GM12873 (cell line): Measurements from ENCODE around the gene TMEM44.
A peak's percentile ranks its signal among the peaks of the same experiment; 100 is the strongest.

ENCODE experiments used
- TF ChIP-seq, protein P1 (sequence below): IDR thresholded peaks from 2 replicates; pipeline ENCODE4 v1.5.1; 2012; ENCODE audit warnings: low read depth, mild to moderate bottlenecking, moderate library complexity, low read length, control low read depth; ENCODE audit not compliant: insufficient read depth; ENCODE audit errors: missing control alignments

Gene TMEM44

GRCh38 chr3:194631696-194632095, 1.5 kb downstream of the TMEM44 start:
- TF ChIP-seq, protein P1, sequence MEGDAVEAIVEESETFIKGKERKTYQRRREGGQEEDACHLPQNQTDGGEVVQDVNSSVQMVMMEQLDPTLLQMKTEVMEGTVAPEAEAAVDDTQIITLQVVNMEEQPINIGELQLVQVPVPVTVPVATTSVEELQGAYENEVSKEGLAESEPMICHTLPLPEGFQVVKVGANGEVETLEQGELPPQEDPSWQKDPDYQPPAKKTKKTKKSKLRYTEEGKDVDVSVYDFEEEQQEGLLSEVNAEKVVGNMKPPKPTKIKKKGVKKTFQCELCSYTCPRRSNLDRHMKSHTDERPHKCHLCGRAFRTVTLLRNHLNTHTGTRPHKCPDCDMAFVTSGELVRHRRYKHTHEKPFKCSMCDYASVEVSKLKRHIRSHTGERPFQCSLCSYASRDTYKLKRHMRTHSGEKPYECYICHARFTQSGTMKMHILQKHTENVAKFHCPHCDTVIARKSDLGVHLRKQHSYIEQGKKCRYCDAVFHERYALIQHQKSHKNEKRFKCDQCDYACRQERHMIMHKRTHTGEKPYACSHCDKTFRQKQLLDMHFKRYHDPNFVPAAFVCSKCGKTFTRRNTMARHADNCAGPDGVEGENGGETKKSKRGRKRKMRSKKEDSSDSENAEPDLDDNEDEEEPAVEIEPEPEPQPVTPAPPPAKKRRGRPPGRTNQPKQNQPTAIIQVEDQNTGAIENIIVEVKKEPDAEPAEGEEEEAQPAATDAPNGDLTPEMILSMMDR, result no peak

DNA sequence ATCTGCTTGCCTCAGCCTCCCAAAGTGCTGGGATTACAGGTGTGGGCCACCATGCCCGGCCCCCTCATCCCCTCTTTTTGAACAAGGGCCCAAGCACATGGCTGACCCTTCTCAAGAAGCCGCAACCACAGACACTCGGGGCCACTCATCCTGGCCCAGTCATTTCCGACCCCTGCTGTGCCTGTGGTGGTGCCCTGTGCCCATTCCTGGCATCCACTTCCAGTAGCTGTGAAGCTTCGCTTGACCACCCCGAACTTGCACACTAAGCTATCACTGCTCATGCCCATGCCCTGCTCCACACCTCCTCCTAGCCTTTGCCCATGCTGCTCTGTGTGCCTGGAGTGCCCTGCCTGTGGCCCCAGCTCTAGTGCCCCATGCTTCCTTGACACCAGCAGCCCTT, 8.3 kb downstream of the TMEM44 start:
- TF ChIP-seq, protein P1, result no peak

- TF ChIP-seq, protein P1, result peak; percentile 5
Measured at GRCh38 chr3:194623449-194624290, 9.5 kb downstream of the TMEM44 start.

DNA sequence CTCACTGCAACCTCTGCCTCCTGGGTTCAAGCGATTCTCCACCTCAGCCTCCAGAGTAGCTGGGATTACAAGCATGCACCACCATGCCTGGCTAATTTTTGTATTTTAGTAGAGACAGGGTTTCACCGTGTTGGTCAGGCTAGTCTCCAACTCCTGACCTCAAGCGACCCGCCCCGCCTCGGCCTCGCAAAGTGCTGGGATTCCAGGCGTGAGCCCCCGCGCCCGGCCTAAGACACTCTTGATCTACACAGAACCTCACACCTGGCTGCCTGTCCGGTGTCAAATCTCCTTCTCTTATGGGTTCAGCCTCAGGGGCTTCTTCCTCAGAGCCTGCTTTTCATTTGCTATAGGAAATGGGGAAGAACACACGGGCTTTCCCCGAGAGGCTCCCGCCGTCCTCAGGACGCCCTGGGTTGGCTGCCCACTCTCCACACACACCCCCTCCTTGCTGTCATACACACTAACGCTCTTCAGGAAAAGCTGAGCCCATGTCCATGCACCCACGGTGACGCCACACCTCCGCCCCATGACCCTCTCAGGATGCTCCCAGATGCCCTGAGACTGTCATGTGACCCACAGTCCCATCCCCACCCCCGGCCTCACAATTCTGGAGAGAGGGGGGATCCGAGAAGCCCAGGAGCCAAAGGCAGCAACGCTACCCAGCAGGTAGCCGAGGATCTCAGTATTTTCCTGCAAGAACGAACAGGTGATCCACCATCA, 10.4 kb downstream of the TMEM44 start:
- TF ChIP-seq, protein P1, result no peak

DNA sequence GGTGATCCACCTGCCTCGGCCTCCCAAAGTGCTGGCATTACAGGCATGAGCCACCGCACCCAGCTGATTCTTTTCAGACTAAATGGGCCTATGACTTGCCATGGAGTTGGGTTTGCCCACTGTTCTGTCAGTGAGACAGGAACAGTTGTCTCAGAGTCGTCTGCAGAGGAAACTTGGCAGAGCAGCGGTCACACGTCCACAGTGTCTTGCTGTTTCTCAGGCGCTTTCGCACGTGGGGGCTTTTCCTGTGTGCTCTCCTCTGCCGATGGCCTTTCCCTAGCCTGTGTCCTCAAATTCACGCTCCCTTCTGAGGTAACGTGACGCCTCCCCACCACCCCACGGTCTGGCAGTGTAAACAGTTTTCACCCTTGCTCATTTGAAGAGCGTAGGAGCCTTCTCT, 11.3 kb downstream of the TMEM44 start:
- TF ChIP-seq, protein P1, result no peak

DNA sequence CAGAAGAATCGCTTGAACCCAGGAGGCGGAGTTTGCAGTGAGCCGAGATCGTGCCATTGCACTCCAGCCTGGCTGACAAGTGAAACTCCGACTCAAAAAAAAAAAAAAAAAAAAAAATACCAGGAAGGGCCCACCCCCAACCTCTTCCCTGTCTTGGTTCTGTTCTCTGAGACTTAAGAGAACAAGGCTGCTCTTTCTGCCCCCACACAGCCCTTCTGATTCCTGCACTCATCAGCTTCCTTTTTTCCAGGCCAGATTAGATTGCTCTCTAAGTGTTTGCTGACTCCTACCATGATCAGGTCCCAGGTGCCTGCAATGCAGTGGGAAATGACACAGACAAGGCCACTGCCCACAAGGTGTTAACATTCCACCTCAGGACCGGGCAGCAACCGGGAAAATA, 13.0 kb downstream of the TMEM44 start:
- TF ChIP-seq, protein P1, result no peak

GRCh38 chr3:194619741-194620140, 13.5 kb downstream of the TMEM44 start:
- TF ChIP-seq, protein P1, result no peak
